Measurements from ENCODE around the gene LTBP3.

LTBP3 gene

DNA sequence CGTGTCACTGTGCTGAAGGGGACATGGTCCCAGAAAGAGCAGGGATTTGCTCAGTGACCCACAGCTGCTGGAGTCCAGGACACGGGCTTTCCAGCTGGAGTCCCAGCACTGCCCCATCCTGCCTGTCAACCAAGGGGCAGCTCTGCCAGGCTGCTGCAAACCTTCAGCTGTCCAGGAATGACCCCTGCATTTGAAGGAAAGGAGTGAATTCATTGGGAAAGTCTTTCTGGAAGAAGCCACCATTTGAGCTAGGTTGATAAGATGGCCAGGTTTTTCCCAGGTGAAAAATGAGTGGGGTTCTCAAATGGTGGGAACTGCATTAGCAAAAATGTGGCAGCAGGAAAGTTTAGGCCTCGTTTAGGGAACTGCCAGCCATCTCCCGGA is 28.1 kb upstream of the LTBP3 start:
- in situ Hi-C loops (cut with HindIII; ENCODE audit: low sequenced_read_pairs) = no loop called here

DNA sequence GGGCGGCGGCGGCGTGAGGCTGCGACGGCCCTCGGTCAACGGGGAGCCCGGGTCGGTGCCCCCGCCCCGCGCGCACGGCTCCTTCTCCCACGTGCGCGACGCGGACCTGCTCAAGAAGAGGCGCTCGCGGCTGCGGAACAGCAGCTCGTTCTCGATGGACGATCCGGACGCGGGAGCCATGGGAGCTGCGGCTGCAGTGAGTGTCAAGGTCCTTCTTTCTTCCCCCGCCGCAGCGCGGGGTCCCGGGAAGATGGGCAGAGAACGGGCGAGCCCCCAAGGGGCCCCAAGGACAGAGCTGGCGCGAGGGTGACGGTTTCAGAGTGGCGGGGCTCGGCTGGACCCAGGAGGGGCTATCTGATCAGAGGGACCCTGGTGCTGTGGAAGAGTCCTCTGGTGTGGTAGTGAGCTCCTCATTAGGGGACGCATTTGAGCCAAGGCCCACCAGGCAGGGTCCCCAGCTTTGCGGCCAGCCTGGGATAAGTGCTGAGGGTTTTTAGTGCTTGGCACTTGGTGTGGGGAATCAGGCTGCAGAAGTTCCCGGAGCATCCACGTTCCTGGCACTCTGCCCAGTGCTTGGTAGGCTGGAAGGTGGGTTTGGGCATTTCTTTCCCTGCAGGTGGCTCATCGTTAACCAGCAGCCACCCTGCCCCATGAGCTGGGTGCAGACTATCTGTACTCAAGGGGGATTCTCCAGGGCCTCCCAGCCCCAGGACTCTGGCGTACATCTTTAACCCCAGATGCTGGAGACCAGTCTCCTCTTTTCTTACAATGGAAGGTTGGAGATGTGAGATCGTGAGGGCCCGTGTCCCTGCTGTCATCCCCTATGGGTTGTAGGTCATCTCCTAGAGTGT is 27.5 kb upstream of the LTBP3 start:
- in situ Hi-C loops (cut with HindIII; ENCODE audit: low sequenced_read_pairs) = no loop called here

DNA sequence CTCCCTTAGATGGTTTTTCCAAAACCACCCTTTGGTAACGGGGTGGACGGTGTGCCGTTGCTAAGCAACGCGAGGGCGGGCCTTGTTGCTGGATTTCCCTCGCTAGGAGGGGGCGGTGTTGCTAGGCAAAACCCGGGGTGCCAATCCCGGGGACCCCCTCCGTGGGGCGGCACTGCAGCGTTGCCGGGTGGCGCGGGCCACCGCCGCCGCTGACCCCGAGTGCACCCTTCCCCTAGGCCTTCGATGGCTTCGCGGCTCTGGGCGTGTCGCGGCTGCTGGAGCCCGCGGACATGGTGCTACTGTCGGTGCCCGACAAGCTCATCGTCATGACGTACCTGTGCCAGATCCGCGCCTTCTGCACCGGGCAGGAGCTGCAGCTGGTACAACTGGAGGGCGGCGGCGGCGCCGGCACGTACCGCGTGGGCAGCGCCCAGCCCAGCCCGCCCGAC is 26.6 kb upstream of the LTBP3 start:
- in situ Hi-C loops (cut with HindIII; ENCODE audit: low sequenced_read_pairs) = no loop called here

DNA sequence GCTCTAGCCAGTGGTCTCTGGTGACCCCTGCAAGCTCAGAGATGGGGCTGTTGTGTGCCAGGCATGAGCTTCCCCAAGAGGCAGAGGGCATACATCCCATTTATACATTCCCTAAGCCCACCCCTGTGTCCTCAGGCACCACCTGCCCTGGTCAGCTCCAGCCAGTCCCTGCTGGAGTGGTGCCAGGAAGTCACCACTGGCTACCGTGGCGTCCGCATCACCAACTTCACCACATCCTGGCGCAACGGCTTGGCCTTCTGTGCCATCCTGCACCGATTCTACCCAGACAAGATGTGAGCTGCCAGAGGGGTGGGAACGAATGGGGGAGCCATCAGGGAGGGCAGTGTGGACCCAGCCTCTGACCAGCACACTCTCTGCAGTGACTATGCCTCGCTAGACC is 25.9 kb upstream of the LTBP3 start:
- in situ Hi-C loops (cut with HindIII; ENCODE audit: low sequenced_read_pairs) = no loop called here

- in situ Hi-C loops (cut with HindIII; ENCODE audit: low sequenced_read_pairs) = no loop called here
Measured at GRCh38 chr11:65583589-65583988, 25.4 kb upstream of the LTBP3 start.

- in situ Hi-C loops (cut with HindIII; ENCODE audit: low sequenced_read_pairs) = no loop called here
Measured at GRCh38 chr11:65581928-65582327, 23.8 kb upstream of the LTBP3 start.

GRCh38 chr11:65580756-65581155 is 22.6 kb upstream of the LTBP3 start:
- in situ Hi-C loops (cut with HindIII; ENCODE audit: low sequenced_read_pairs) = no loop called here

DNA sequence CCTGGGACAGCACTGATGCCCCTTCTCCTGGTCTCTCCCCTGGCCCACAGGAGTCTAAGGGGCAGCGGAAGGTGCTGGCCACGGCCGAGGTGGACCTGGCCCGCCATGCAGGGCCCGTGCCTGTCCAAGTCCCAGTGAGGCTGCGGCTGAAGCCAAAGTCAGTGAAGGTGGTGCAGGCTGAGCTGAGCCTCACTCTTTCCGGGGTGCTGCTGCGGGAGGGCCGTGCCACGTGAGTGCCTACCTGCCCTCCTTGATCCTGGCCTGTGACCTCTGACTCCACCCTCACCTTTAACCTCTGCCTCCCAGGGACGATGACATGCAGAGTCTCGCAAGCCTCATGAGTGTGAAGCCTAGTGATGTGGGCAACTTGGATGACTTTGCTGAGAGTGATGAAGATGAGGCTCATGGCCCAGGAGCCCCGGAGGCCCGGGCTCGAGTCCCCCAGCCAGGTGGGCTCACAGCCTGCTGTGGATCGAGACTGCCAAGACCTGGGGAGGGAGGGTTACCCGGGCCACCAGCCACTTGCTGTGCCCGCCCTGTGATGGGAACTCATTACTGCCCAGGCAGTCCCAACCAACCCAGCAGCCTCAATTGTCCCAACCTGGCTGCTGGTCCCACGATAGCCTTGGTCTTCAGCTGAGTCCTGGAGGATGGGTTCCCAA is 22.0 kb upstream of the LTBP3 start:
- in situ Hi-C loops (cut with HindIII; ENCODE audit: low sequenced_read_pairs) = no loop called here

DNA sequence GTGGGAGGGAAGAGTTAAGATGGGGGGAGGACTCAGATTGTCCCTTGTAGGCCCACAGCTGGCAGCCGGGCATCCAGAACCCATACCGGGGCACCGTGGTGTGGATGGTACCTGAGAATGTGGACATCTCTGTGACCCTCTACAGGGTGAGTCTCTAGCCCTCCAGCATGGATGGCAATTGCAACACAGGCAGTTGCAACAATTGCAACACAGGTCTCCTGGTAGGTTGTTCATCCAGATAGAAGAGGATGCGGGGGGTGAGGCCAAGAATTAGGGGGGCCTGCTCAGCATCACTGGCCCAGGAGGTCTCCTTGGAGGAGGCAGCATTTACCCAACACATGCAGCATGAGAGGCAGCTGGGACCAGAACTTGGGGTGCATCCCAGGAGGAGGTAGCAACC is 21.1 kb upstream of the LTBP3 start:
- in situ Hi-C loops (cut with HindIII; ENCODE audit: low sequenced_read_pairs) = no loop called here

GRCh38 chr11:65578667-65579066 is 20.5 kb upstream of the LTBP3 start:
- in situ Hi-C loops (cut with HindIII; ENCODE audit: low sequenced_read_pairs) = no loop called here

DNA sequence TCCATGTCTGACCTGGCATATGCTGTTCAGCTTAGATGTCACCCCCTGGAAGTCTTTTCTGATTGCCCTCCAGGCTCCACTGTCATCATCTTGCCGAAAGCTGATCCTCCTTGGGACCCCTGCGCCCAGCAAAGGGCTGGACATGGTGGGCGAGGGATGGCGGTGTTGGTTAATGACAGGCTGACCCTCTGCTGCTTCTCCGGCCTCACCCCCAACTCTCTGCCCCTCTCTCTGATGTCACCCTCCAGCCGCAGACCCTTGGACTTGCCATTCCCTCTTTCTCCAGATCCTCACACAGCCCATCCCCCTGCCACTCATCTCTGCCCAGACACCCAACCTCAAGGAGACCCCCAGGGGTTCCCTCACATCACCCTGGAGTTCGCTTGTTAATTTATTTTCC is 20.0 kb upstream of the LTBP3 start:
- in situ Hi-C loops (cut with HindIII; ENCODE audit: low sequenced_read_pairs) = no loop called here

GRCh38 chr11:65577756-65578109 is 19.6 kb upstream of the LTBP3 start:
- in situ Hi-C loops (cut with HindIII; ENCODE audit: low sequenced_read_pairs) = no loop called here

GRCh38 chr11:65576867-65577755 is 19.0 kb upstream of the LTBP3 start:
- in situ Hi-C loops (cut with HindIII; ENCODE audit: low sequenced_read_pairs) = no loop called here

- in situ Hi-C loops (cut with HindIII; ENCODE audit: low sequenced_read_pairs) = no loop called here
Measured at GRCh38 chr11:65576232-65576866, 18.2 kb upstream of the LTBP3 start.

GRCh38 chr11:65575568-65576231 is 17.5 kb upstream of the LTBP3 start, which contains the start of gene EHBP1L1:
EHBP1L1 (plus strand) TSS chr11:65576053; CDS start chr11:65576303, 250 bp downstream.
- in situ Hi-C loops (cut with HindIII; ENCODE audit: low sequenced_read_pairs) = no loop called here

GRCh38 chr11:65574811-65575567 is 16.8 kb upstream of the LTBP3 start:
- in situ Hi-C loops (cut with HindIII; ENCODE audit: low sequenced_read_pairs) = no loop called here

GRCh38 chr11:65574109-65574810 is 16.1 kb upstream of the LTBP3 start:
- in situ Hi-C loops (cut with HindIII; ENCODE audit: low sequenced_read_pairs) = no loop called here

GRCh38 chr11:65573391-65574079 is 15.4 kb upstream of the LTBP3 start:
- in situ Hi-C loops (cut with HindIII; ENCODE audit: low sequenced_read_pairs) = no loop called here

Data from endothelial cell of hepatic sinusoid (primary cell).